ENCODE measurements around the gene DEK. TPM values are rescaled to one million over a fixed set of nuclear protein-coding genes. Genes with fewer than 3 reads are reported as not detected.

The DEK gene
- total RNA-seq, 1 donor from 2014 or later = 39.9 TPM

DNA sequence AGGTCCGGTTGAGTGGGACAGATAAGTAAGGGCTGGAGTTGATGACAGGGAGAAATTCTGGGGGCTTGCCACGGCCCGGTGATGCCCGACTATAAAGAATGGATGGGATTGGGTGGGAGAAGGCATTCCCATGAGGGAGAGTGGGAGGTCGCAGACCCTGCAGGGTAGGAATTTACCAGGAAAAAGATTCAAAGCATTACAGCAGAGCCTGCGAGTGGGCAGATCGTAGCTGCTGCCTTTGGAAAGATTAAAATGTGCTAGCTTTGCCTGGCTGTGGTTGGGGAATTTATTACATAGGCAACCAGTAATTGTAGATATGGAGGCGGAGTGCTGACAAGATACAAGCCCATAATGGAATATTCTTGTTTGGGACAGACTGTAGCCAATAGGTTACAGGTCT lies 59.6 kb downstream of the DEK start:
- peaks cover 20% of the 10 kb centered on the region for H3K4me1 ChIP-seq (ENCODE audit: insufficient read depth, low read length)
- peak overlapping the region; percentile 51 for H3K4me2 ChIP-seq (ENCODE audit: low read length)
- no peaks in the 10 kb centered on the region for H3K9me3 ChIP-seq (ENCODE audit: insufficient read depth, low read depth, low read length)
- H3K27me3 ChIP-seq (ENCODE audit: insufficient read depth, low read length) = no peaks in the 10 kb centered on the region
- H3K27me3 Mint-ChIP-seq (ENCODE audit: low read depth, unreplicated experiment) = no peaks in the 10 kb centered on the region
- H3K4me3 ChIP-seq (ENCODE audit: insufficient read depth, low read depth, low read length) = no peak overlapping the region
- H3K9ac ChIP-seq (ENCODE audit: low read length) = no peak overlapping the region
- no peaks in the 10 kb centered on the region for H4K20me1 ChIP-seq (ENCODE audit: insufficient read depth, low read length)
- peak; percentile 33 for DNase-seq (ENCODE audit: low read depth)
- peak overlapping the region; percentile 88 for H3K27ac Mint-ChIP-seq (ENCODE audit: unreplicated experiment)
- H2AFZ ChIP-seq (ENCODE audit: low read depth, low read length) = no peak overlapping the region
- no peaks in the 10 kb centered on the region for H3K79me2 ChIP-seq (ENCODE audit: insufficient read depth, low read length)
- no peaks in the 10 kb centered on the region for H3K9me3 Mint-ChIP-seq (ENCODE audit: unreplicated experiment)
- H3K27ac ChIP-seq (ENCODE audit: low read depth, low read length) = no peak overlapping the region
- H3K36me3 Mint-ChIP-seq (ENCODE audit: low read depth, unreplicated experiment) = peaks cover 8% of the 10 kb centered on the region
- peaks cover 5% of the 10 kb centered on the region for H3K36me3 ChIP-seq (ENCODE audit: insufficient read depth, low read length)
- H3K4me1 Mint-ChIP-seq (ENCODE audit: low read depth, unreplicated experiment) = peaks cover 7% of the 10 kb centered on the region
- TF ChIP-seq, protein P1, sequence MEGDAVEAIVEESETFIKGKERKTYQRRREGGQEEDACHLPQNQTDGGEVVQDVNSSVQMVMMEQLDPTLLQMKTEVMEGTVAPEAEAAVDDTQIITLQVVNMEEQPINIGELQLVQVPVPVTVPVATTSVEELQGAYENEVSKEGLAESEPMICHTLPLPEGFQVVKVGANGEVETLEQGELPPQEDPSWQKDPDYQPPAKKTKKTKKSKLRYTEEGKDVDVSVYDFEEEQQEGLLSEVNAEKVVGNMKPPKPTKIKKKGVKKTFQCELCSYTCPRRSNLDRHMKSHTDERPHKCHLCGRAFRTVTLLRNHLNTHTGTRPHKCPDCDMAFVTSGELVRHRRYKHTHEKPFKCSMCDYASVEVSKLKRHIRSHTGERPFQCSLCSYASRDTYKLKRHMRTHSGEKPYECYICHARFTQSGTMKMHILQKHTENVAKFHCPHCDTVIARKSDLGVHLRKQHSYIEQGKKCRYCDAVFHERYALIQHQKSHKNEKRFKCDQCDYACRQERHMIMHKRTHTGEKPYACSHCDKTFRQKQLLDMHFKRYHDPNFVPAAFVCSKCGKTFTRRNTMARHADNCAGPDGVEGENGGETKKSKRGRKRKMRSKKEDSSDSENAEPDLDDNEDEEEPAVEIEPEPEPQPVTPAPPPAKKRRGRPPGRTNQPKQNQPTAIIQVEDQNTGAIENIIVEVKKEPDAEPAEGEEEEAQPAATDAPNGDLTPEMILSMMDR (IDR thresholded peaks at IDR 0.05; ENCODE audit: insufficient read depth, low read depth, low read length) = no peak
- no peak for TF ChIP-seq EZH2 (IDR thresholded peaks at IDR 0.05; ENCODE audit: insufficient read depth, low read length)
- H3K4me3 Mint-ChIP-seq (ENCODE audit: unreplicated experiment) = no peak overlapping the region
- FAIRE-seq = no peak

DNA sequence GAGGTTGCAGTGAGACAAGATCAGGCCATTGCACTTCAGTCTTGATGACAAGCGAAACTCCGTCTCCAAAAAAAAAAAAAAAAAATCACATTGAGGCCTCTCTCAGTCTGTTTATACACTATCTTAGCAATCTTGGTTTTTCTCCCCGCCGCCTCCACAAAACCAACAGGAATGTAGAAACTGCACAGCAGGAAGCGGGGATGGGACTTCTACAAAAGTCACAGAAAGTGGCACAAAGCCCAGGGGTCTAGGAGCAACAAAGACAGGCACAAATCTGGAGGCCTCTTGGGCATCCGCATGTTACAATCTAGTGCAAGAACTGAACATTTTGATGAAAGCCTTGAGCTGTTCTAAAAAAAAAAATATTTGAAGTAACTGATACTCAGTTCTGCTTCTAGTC lies 60.5 kb downstream of the DEK start:
- DNase-seq (ENCODE audit: low read depth) = peak; percentile 66
- Histone ChIP-seq H3K4me3 (ENCODE audit: insufficient read depth, low read depth, low read length) (no peak overlapping the region), H2AFZ (ENCODE audit: low read depth, low read length) (no peak overlapping the region), H3K36me3 (ENCODE audit: insufficient read depth, low read length) (peaks cover 5% of the 10 kb centered on the region), H3K9me3 (ENCODE audit: insufficient read depth, low read depth, low read length) (no peaks in the 10 kb centered on the region), H3K79me2 (ENCODE audit: insufficient read depth, low read length) (no peaks in the 10 kb centered on the region), H3K4me2 (ENCODE audit: low read length) (peak overlapping the region; percentile 51), H4K20me1 (ENCODE audit: insufficient read depth, low read length) (no peaks in the 10 kb centered on the region), H3K4me1 (ENCODE audit: insufficient read depth, low read length) (peaks cover 20% of the 10 kb centered on the region), H3K9ac (ENCODE audit: low read length) (no peak overlapping the region), H3K27me3 (ENCODE audit: insufficient read depth, low read length) (no peaks in the 10 kb centered on the region), H3K27ac (ENCODE audit: low read depth, low read length) (no peak overlapping the region)
- TF ChIP-seq EZH2 (IDR thresholded peaks at IDR 0.05; ENCODE audit: insufficient read depth, low read length) = no peak
- TF ChIP-seq, protein P1 (IDR thresholded peaks at IDR 0.05; ENCODE audit: insufficient read depth, low read depth, low read length) = no peak
- H3K27me3 Mint-ChIP-seq (ENCODE audit: low read depth, unreplicated experiment) = no peaks in the 10 kb centered on the region
- H3K36me3 Mint-ChIP-seq (ENCODE audit: low read depth, unreplicated experiment) = peaks cover 8% of the 10 kb centered on the region
- no peak overlapping the region for H3K4me3 Mint-ChIP-seq (ENCODE audit: unreplicated experiment)
- H3K9me3 Mint-ChIP-seq (ENCODE audit: unreplicated experiment) = no peaks in the 10 kb centered on the region
- H3K4me1 Mint-ChIP-seq (ENCODE audit: low read depth, unreplicated experiment) = peaks cover 7% of the 10 kb centered on the region
- FAIRE-seq = no peak
- peak overlapping the region; percentile 85 for H3K27ac Mint-ChIP-seq (ENCODE audit: unreplicated experiment)

DNA sequence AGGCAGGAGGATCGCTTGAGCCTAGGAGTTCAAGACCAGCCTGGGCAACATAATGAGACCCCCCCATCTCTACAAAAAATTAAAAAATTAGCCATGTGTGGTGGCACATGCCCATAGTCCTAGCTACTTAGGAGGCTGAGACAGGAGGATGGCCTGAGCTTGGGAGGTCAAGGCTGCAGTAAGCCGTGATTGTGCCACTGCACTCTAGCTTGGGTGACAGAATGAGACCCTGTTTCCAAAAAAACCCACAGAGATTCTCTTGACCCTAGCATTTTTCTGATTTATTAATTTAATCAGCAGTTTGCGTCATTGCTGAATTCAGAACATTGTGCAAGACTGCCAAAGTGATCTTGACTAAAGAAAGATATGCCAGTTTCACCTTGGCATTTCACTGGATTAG lies 72.3 kb downstream of the DEK start:
- Histone ChIP-seq H4K20me1 (ENCODE audit: insufficient read depth, low read length) (no peaks in the 10 kb centered on the region), H3K27ac (ENCODE audit: low read depth, low read length) (no peak overlapping the region), H3K79me2 (ENCODE audit: insufficient read depth, low read length) (no peaks in the 10 kb centered on the region), H3K9me3 (ENCODE audit: insufficient read depth, low read depth, low read length) (no peaks in the 10 kb centered on the region), H3K27me3 (ENCODE audit: insufficient read depth, low read length) (no peaks in the 10 kb centered on the region), H3K36me3 (ENCODE audit: insufficient read depth, low read length) (peaks cover 1% of the 10 kb centered on the region), H3K4me1 (ENCODE audit: insufficient read depth, low read length) (no peaks in the 10 kb centered on the region), H3K9ac (ENCODE audit: low read length) (no peak overlapping the region), H3K4me2 (ENCODE audit: low read length) (no peak overlapping the region), H2AFZ (ENCODE audit: low read depth, low read length) (no peak overlapping the region), H3K4me3 (ENCODE audit: insufficient read depth, low read depth, low read length) (no peak overlapping the region)
- Mint-ChIP-seq H3K27me3 (ENCODE audit: low read depth, unreplicated experiment) (no peaks in the 10 kb centered on the region), H3K36me3 (ENCODE audit: low read depth, unreplicated experiment) (peaks cover 8% of the 10 kb centered on the region), H3K4me1 (ENCODE audit: low read depth, unreplicated experiment) (peaks cover 7% of the 10 kb centered on the region), H3K27ac (ENCODE audit: unreplicated experiment) (no peak overlapping the region), H3K9me3 (ENCODE audit: unreplicated experiment) (no peaks in the 10 kb centered on the region), H3K4me3 (ENCODE audit: unreplicated experiment) (no peak overlapping the region)
- DNase-seq (ENCODE audit: low read depth) (no peak), FAIRE-seq (no peak)
- no peak for TF ChIP-seq EZH2 (IDR thresholded peaks at IDR 0.05; ENCODE audit: insufficient read depth, low read length)
- TF ChIP-seq, protein P1 (IDR thresholded peaks at IDR 0.05; ENCODE audit: insufficient read depth, low read depth, low read length) = no peak

All from astrocyte (in vitro differentiated cells and primary cell).